ENCODE results near the gene IRX1. TPM values are rescaled to one million over a fixed set of nuclear protein-coding genes. Genes with fewer than 3 reads are reported as not detected.

The IRX1 gene
- total RNA-seq, 1 experiment from 2014 or later = 4.1 TPM

- no peak overlapping the region for H3K27ac ChIP-seq (ENCODE audit: insufficient read length, low read depth, low read length)
- H4K8ac ChIP-seq (replicated peaks; ENCODE audit: insufficient read length, low read depth, low read length) = no peak overlapping the region
- H2BK120ac ChIP-seq (ENCODE audit: low read depth, low read length, poor library complexity, severe bottlenecking) = no peak overlapping the region
- no peak overlapping the region for H3K18ac ChIP-seq (ENCODE audit: insufficient read length, low read depth, low read length)
- H3K27me3 Mint-ChIP-seq (ENCODE audit: low read depth) = peaks cover 3% of the 10 kb centered on the region
- no peak overlapping the region for H3K4me3 Mint-ChIP-seq
- no peak overlapping the region for H3K4me2 ChIP-seq (ENCODE audit: insufficient read depth, insufficient read length, low read length)
- H3K4me1 Mint-ChIP-seq = no peaks in the 10 kb centered on the region
- no peak overlapping the region for H4K5ac ChIP-seq (ENCODE audit: insufficient read length, low read depth, low read length)
- no peaks in the 10 kb centered on the region for H3K27me3 ChIP-seq (ENCODE audit: insufficient read depth, low read length)
- no peaks in the 10 kb centered on the region for H3K4me1 ChIP-seq (ENCODE audit: insufficient read depth, low read length)
- H3K23me2 ChIP-seq (ENCODE audit: insufficient read length, low read depth, low read length, poor library complexity, severe bottlenecking) = no peaks in the 10 kb centered on the region
- H3K79me1 ChIP-seq (ENCODE audit: insufficient read depth, low read depth, low read length, poor library complexity, severe bottlenecking) = no peaks in the 10 kb centered on the region
- H3K27ac Mint-ChIP-seq = no peak overlapping the region
- H3K4ac ChIP-seq (ENCODE audit: low read depth, low read length) = no peak overlapping the region
- no peak overlapping the region for H4K91ac ChIP-seq (ENCODE audit: insufficient read length, low read depth, low read length)
- no peak overlapping the region for H2AK5ac ChIP-seq (ENCODE audit: insufficient read length, low read length)
- H3K9me3 ChIP-seq (ENCODE audit: control insufficient read depth, low read depth, low read length) = no peaks in the 10 kb centered on the region
- no peak overlapping the region for H2BK20ac ChIP-seq (ENCODE audit: low read depth, low read length, poor library complexity, severe bottlenecking)
- no peak overlapping the region for H3K23ac ChIP-seq (ENCODE audit: insufficient read length, low read depth, low read length)
- H2BK15ac ChIP-seq (ENCODE audit: low read depth, low read length) = no peak overlapping the region
- WGBS (ENCODE audit: extremely low coverage, insufficient read length, low lambda C conversion rate) = no CpG with 5 or more reads among the region's 9 CpGs
- no peak overlapping the region for H3K56ac ChIP-seq (ENCODE audit: insufficient read length, low read depth, low read length)
- H3K36me3 Mint-ChIP-seq (ENCODE audit: insufficient read depth in 1 of 3, low read depth in 3 of 3) = peaks cover 0 to 11% (median 0%) of the 10 kb centered on the region in 3 experiments; a peak in 5 of 7 replicates
- no peak overlapping the region for H2BK5ac ChIP-seq (ENCODE audit: insufficient read length, low read length)
- H2AFZ ChIP-seq (ENCODE audit: low read length) = no peak overlapping the region
- no peak overlapping the region for H3T11ph ChIP-seq (ENCODE audit: low read length)
- H3K9ac ChIP-seq (ENCODE audit: extremely low read depth, insufficient read length, low read length) = no peak overlapping the region
- no peaks in the 10 kb centered on the region for H3K79me2 ChIP-seq (ENCODE audit: insufficient read depth, low read length)
- H3K9me3 Mint-ChIP-seq = peaks cover 12 to 14% of the 10 kb centered on the region in 2 experiments
- TF ChIP-seq CTCF (conservative IDR thresholded peaks at IDR 0.05) = no peak
- H4K20me1 ChIP-seq (ENCODE audit: control insufficient read depth, insufficient read depth, insufficient read length) = no peaks in the 10 kb centered on the region
- H2BK12ac ChIP-seq (ENCODE audit: insufficient read length, low read depth, low read length) = no peak overlapping the region
- DNase-seq = no peak
- H3K14ac ChIP-seq (ENCODE audit: insufficient read depth, low read length) = no peak overlapping the region
Measured at GRCh38 chr5:3622961-3623360, 27.3 kb downstream of the IRX1 start.

Data from H9 (cell line).